A673 (cell line): ENCODE measurements around the gene SNRNP40. TPM values are rescaled to one million over a fixed set of nuclear protein-coding genes. Genes with fewer than 3 reads are reported as not detected.

Experiments used
- BruUV-seq: library from RNA; stranded (reverse); fragments of 400-500 nt; replicated peaks from 2 replicates; lab custom pipeline; 2021; lab: Mats Ljungman, UMichigan
- CTCF ChIA-PET: fragments of 300-600 bp; sonication (Branson Sonifier 250); formaldehyde crosslinking; loops from one replicate; lab custom pipeline; 2022; ENCODE audit warnings: antibody characterized with exemption; lab: Charles Lee
- POLR2A ChIA-PET: fragments of 300-600 bp; sonication (Branson Sonifier 250); formaldehyde crosslinking; loops from one replicate; lab custom pipeline; 2022; ENCODE audit warnings: antibody characterized with exemption; ENCODE audit not compliant: low non-redundant PET; lab: Charles Lee
- DNase-seq: peaks from one replicate; pipeline ENCODE4 v3.0.0-alpha.2; 2015; ENCODE audit warnings: low spot score
- H3K27ac ChIP-seq: fragments of 200-600 bp; sonication (generic); 2 replicates; pipeline ENCODE4 v1.5.1; 2016; ENCODE audit warnings: mixed run types, low read depth, mild to moderate bottlenecking, mixed read lengths, antibody characterized with exemption, low read length; ENCODE audit not compliant: poor library complexity, severe bottlenecking
- H3K27me3 ChIP-seq: fragments of 200-600 bp; sonication (generic); replicated peaks from 2 replicates; pipeline ENCODE4 v1.6.1; 2017; ENCODE audit warnings: mixed run types, low read depth, mild to moderate bottlenecking, mixed read lengths, antibody characterized with exemption, low read length; ENCODE audit not compliant: insufficient read depth, poor library complexity
- H3K36me3 ChIP-seq: fragments of 200-600 bp; sonication (generic); 2 replicates; pipeline ENCODE4 v1.6.1; 2016; ENCODE audit warnings: mixed run types, mild to moderate bottlenecking, mixed read lengths, antibody characterized with exemption, low read length; ENCODE audit not compliant: insufficient read depth, poor library complexity, severe bottlenecking
- H3K4me1 ChIP-seq: fragments of 200-600 bp; sonication (generic); 2 replicates; pipeline ENCODE4 v1.6.1; 2017; ENCODE audit warnings: mixed run types, mild to moderate bottlenecking, mixed read lengths, antibody characterized with exemption, low read length; ENCODE audit not compliant: insufficient read depth, poor library complexity, severe bottlenecking
- H3K4me3 ChIP-seq: fragments of 200-600 bp; sonication (generic); 2 replicates; pipeline ENCODE4 v1.5.1; 2016; ENCODE audit warnings: low read depth, mixed run types, mild to moderate bottlenecking, mixed read lengths, low read length; ENCODE audit not compliant: poor library complexity, severe bottlenecking
- H3K9me3 ChIP-seq: fragments of 200-600 bp; sonication (generic); 2 replicates; pipeline ENCODE4 v1.6.1; 2016; ENCODE audit warnings: mixed run types, low read depth, mild to moderate bottlenecking, mixed read lengths, antibody characterized with exemption, low read length; ENCODE audit not compliant: poor library complexity, severe bottlenecking
- CTCF ChIP-seq: fragments of 300-800, 200-600 bp; sonication (generic); conservative IDR thresholded peaks from 2 replicates; pipeline ENCODE4 v1.5.1; 2017; ENCODE audit warnings: low read depth, mild to moderate bottlenecking, antibody characterized with exemption, low read length, moderate library complexity, mixed read lengths
- EZH2 ChIP-seq: fragments of 200-600 bp; sonication (generic); IDR thresholded peaks from 2 replicates; pipeline ENCODE4 v1.6.1; 2017; ENCODE audit warnings: borderline replicate concordance, low read depth, mild to moderate bottlenecking, mixed read lengths, antibody characterized with exemption, low read length; ENCODE audit not compliant: poor library complexity, severe bottlenecking
- intact Hi-C: fragments of 100-400 bp; cut with micrococcal nuclease; formaldehyde crosslinking; loops from one replicate; pipeline ENCODE4 v1.10.0; 2022; ENCODE audit not compliant: unreplicated experiment
- total RNA-seq: library from RNA; stranded (reverse); gene quantifications from 2 replicates; pipeline ENCODE4 v1.2.3, GENCODE V29; 2021

Gene SNRNP40
- total RNA-seq, 1 experiment from 2014 or later = 121 TPM

- H3K27me3 ChIP-seq = no peaks in the 10 kb centered on the region
- DNase-seq = no peak
- no peaks in the 10 kb centered on the region for H3K9me3 ChIP-seq
- intact Hi-C loops = no loop called here
- H3K4me3 ChIP-seq = no peak overlapping the region
- peaks cover 79% of the 10 kb centered on the region for H3K36me3 ChIP-seq
- POLR2A ChIA-PET = no interaction called here
- TF ChIP-seq EZH2 = no peak
- no peak for TF ChIP-seq CTCF
- no TSS peak for BruUV-seq
- no peak overlapping the region for H3K27ac ChIP-seq
- CTCF ChIA-PET = no interaction called here
- H3K4me1 ChIP-seq = no peaks in the 10 kb centered on the region
These were observed 23.0 kb downstream of the SNRNP40 start for GRCh38 chr1:31273619-31274018.

- Histone ChIP-seq H3K4me3 (no peak overlapping the region), H3K27ac (no peak overlapping the region), H3K4me1 (no peaks in the 10 kb centered on the region), H3K36me3 (peaks cover 76% of the 10 kb centered on the region), H3K27me3 (no peaks in the 10 kb centered on the region), H3K9me3 (no peaks in the 10 kb centered on the region)
- ChIA-PET POLR2A (no interaction called here), CTCF (no interaction called here)
- intact Hi-C loops = no loop called here
- no peak for DNase-seq
- no peak for TF ChIP-seq CTCF
- no peak for TF ChIP-seq EZH2
- no TSS peak for BruUV-seq
These were observed 24.2 kb downstream of the SNRNP40 start for GRCh38 chr1:31272369-31272768.

- CTCF ChIA-PET = no interaction called here
- intact Hi-C loops = no loop called here
- no peak for DNase-seq
- Histone ChIP-seq H3K27ac (no peak overlapping the region), H3K9me3 (no peaks in the 10 kb centered on the region), H3K36me3 (peaks cover 74% of the 10 kb centered on the region), H3K27me3 (no peaks in the 10 kb centered on the region), H3K4me3 (no peak overlapping the region), H3K4me1 (no peaks in the 10 kb centered on the region)
- TF ChIP-seq CTCF (no peak), EZH2 (no peak)
- POLR2A ChIA-PET = no interaction called here
- BruUV-seq = no TSS peak
These were observed 30.0 kb downstream of the SNRNP40 start for GRCh38 chr1:31266547-31266946.
